DMS153 treated with DMSO at 0.1 percent for 48 hours (cell line): ENCODE results near the gene CFAP410.
"Not testable (repeated sequence)": the region's sequence is repeated elsewhere in the genome, so short reads cannot be mapped to it uniquely, and the experiment has no call there.

Source experiments
- DNase-seq: peaks from one replicate; lab custom pipeline; 2025; ENCODE audit not compliant: unreplicated experiment; lab: John Stamatoyannopoulos, UW

CFAP410 gene

GRCh38 chr21:44318489-44319285 is 20.5 kb downstream of the CFAP410 start:
- DNase-seq = no peak

GRCh38 chr21:44317871-44318270 is 21.3 kb downstream of the CFAP410 start:
- DNase-seq = no peak

- no peak for DNase-seq
Observed at GRCh38 chr21:44317241-44317782, 21.9 kb downstream of the CFAP410 start.

- no peak for DNase-seq
Observed at GRCh38 chr21:44316277-44316900, 22.8 kb downstream of the CFAP410 start.

- DNase-seq = no peak
Observed at GRCh38 chr21:44315691-44316203, 23.4 kb downstream of the CFAP410 start.

- no peak for DNase-seq
Observed at GRCh38 chr21:44314561-44314960, 24.6 kb downstream of the CFAP410 start.

- no peak for DNase-seq
Observed at GRCh38 chr21:44314128-44314527, 25.1 kb downstream of the CFAP410 start.

GRCh38 chr21:44313451-44313850 is 25.7 kb downstream of the CFAP410 start:
- no peak for DNase-seq

- DNase-seq = no peak
Observed at GRCh38 chr21:44312716-44313115, 26.5 kb downstream of the CFAP410 start.

GRCh38 chr21:44312089-44312488 is 27.1 kb downstream of the CFAP410 start:
- DNase-seq = no peak

- DNase-seq = no peak
Observed at GRCh38 chr21:44310628-44311507, 28.3 kb downstream of the CFAP410 start.

GRCh38 chr21:44306936-44307704 is 32.1 kb downstream of the CFAP410 start:
- no peak for DNase-seq

GRCh38 chr21:44305691-44306090 is 33.5 kb downstream of the CFAP410 start:
- DNase-seq = no peak

GRCh38 chr21:44304877-44305293 is 34.3 kb downstream of the CFAP410 start:
- DNase-seq = no peak

- DNase-seq = no peak
Observed at GRCh38 chr21:44304011-44304616, 35.1 kb downstream of the CFAP410 start.

GRCh38 chr21:44303490-44303981 is 35.7 kb downstream of the CFAP410 start:
- no peak for DNase-seq

- DNase-seq = not testable (repeated sequence)
Observed at GRCh38 chr21:44302573-44303401, 36.4 kb downstream of the CFAP410 start.

GRCh38 chr21:44301961-44302406 is 37.2 kb downstream of the CFAP410 start:
- DNase-seq = no peak

GRCh38 chr21:44301141-44301540 is 38.0 kb downstream of the CFAP410 start:
- no peak for DNase-seq
